NCI-H1417 (cell line): ENCODE results near the gene GINS1.
"Not testable (repeated sequence)": the region's sequence is repeated elsewhere in the genome, so short reads cannot be mapped to it uniquely, and the experiment has no call there.

ENCODE experiments used
- DNase-seq, 3 experiments: peaks; one replicate each; lab custom pipeline; 2025; lab: John Stamatoyannopoulos, UW

The GINS1 gene

DNA sequence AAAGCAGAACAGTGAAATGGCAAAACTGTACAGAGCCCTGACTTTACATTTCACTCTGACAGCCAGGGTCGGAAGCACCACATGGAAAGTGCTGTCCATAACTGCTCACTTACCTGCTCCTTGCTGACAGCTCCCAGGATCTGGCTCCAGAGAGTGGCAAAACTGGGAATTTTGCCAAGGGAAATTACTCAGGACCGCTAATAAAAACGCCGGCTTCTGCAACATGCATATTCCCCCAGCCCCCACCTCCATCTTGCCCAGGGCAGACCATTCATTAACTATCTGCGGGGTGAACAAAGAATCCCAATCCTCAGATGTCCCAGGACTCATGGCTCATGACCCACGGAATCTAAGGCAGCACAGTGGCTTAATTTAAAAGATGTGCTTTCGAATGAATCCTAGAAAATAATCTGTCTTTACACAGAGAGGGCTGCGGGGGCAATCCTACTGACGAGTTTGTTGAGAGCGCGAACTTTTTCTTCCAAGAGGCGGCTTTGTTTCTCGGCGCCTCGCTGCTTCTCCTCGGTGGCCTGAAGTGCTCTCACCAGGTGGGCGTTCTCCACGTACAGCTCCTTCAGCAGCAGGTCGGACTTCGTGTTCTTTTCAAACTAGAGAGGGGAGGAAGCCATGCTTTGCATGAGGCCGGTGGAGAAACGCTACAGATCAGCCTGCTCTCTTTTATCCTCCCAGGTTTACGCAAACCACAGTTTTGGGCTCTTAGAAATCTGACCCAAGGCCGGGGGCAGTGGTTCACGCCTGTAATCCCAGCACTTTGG lies 45.8 kb downstream of the GINS1 start:
- peak; percentile 21 to 78 (median 30) for DNase-seq

DNA sequence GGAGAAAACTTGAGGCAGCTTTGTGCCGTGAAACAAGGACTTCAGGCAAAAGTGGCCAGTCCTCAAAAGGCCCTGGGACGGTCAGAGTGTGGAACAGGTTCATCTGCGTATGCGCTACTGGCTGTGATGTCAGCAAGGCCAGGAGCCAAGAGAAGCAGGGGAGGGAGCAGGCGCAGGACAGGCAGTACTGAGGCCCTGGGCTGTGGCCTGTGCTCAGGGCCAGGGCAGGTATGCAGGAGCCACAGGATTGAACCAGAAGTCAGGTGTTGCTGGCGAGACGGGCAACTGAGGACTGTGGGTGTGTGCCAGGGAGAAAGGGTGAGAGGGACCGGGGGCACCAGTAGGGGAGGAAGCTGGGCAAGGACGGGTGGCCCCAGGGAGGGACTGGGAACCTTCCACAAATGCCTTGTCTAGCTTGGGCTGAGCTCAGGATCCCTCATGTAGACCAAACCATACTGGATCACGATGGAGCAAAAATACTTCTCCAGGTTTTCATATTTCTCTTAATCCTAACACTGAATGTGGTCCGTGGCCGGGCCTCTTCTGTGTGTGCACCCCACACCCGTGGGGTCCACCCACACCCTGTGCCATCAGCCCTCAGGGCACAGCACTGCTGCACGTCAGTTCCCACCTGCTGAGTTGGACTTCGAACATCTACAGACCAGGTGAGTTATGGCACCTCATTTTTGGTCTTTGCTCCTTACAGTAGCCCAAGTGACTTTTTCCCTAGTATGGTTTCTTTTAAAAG lies 46.9 kb downstream of the GINS1 start:
- DNase-seq: no peak

- no peak for DNase-seq
Measured at GRCh38 chr20:25457886-25458680, 50.6 kb downstream of the GINS1 start.

- DNase-seq: no peak
Measured at GRCh38 chr20:25459111-25459830, 51.8 kb downstream of the GINS1 start.

DNA sequence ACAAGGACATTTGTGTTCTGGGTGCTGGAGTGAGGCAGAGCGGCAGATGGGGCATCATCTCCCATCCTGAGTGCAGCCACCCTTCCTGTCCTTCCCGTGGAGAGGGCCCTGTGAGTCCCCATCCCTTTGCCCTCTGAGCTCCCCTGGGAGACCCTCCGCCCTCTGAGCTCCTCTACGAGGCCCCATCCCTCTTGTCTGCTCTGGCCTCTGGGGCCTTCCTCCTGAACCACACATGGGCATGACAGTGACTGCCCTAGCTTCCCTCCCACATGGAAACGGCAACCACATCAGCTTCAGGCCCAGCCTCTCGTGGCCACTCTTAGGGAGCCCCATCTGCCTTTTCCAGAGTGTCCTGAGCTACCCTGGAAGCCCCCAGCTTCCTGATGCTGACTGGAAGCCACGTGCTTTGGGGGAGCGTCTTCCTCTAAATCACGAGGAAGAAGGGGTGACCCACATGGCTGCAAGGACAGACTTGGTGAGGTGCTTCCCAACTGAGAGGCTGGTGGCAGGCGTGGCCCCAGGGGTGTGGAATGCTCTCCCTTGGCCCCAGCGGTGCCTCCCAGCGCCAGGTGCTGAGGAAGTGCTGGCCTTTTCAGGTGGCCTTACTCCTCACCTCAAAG lies 52.6 kb downstream of the GINS1 start:
- DNase-seq: no peak

- DNase-seq: no peak
Measured at GRCh38 chr20:25460566-25461280, 53.2 kb downstream of the GINS1 start.

- no peak for DNase-seq
Measured at GRCh38 chr20:25461281-25461650, 53.8 kb downstream of the GINS1 start.

GRCh38 chr20:25461786-25462545 lies 54.5 kb downstream of the GINS1 start:
- no peak for DNase-seq

GRCh38 chr20:25464501-25465242 lies 57.2 kb downstream of the GINS1 start:
- DNase-seq: no peak

- DNase-seq: no peak
Measured at GRCh38 chr20:25465243-25466135, 58.0 kb downstream of the GINS1 start.

DNA sequence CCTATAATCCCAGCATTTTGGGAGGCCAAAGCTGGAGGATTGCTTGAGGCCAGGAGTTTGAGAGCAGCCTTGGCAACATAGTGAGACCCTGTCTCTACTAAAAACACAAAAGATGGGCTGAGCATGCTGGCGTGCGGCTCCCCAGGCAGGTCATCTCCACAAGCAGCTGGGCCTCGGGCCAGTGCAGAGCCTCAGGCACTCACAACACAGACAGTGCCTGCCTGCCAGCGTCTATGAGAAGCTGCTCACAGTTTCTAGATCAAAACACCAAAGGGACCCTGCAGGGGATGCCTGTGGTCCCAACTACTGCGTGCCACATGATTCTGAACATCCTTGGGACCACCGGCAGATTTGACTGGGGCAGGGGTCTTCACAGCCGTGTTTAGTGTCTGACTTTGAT lies 59.4 kb downstream of the GINS1 start:
- DNase-seq: no peak

DNA sequence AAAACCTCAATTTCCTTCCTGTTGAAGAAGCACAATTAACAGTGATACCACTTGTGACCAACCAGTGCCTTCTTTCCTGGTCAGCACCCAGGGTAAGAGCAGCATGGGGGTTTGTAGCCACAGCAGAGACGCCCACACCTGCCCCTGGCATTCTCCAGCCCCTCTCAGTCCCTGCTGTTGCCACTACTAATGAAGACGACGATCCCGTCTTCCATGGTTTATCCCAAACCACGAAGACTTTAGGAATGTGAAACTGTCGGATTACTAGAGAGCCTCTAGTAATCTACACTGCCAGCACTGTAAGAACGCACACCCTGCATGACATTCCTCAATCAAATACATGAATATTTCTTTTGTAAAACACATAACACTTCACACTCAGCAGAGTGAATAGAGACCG lies 60.0 kb downstream of the GINS1 start:
- DNase-seq: no peak

- no peak for DNase-seq
Measured at GRCh38 chr20:25468126-25469075, 60.9 kb downstream of the GINS1 start.

DNA sequence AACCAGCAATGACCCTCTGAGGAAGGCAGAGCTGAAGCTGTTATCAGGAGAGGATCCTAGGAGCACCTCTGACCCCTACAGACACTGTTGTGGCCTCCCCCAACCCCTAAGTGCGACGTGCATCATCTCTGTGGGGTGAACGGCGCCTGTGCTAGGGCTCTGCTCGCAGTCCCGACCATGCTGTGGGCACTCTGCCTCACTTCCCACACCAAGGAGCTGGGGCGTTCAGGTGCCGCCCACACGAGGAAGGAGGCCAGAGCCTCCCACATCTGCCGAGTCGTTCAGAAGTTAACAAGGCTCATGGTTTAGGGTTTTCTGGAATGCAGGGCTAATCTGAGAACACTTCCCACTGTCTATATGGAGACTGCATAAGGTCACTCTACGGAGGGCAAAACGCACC lies 62.1 kb downstream of the GINS1 start:
- DNase-seq: no peak

GRCh38 chr20:25470045-25470444 lies 62.6 kb downstream of the GINS1 start:
- peak in 2 of 3 experiments; percentile 2 to 56 for DNase-seq

- no peak for DNase-seq
Measured at GRCh38 chr20:25471020-25471419, 63.5 kb downstream of the GINS1 start.

- not testable (repeated sequence) for DNase-seq
Measured at GRCh38 chr20:25473297-25473696, 65.8 kb downstream of the GINS1 start.
